BJ (cell line): ENCODE measurements around the gene SPOP. TPM values are rescaled to one million over a fixed set of nuclear protein-coding genes. Genes with fewer than 3 reads are reported as not detected.
A peak's percentile ranks its signal among the peaks of the same experiment; 100 is the strongest.

Experiments
- CTCF ChIA-PET: fragments of 350-600 bp; formaldehyde crosslinking; extraction: SDS; loops from one replicate; lab custom pipeline; 2021; ENCODE audit warnings: antibody characterized with exemption, inconsistent platforms; lab: Yijun Ruan, JAX
- POLR2A ChIA-PET: fragments of 300-600 bp; sonication (Branson Sonifier 250); formaldehyde crosslinking; extraction: SDS; loops from one replicate; lab custom pipeline; 2021; ENCODE audit warnings: antibody characterized with exemption; lab: Charles Lee
- DNase-seq: peaks from one replicate; pipeline ENCODE4 v3.0.0-alpha.2; 2011; ENCODE audit warnings: low read depth
- H3K27me3 ChIP-seq: 2 replicates; pipeline ENCODE4 v1.6.0; 2011; ENCODE audit warnings: low read length; ENCODE audit not compliant: control insufficient read depth, insufficient read depth
- H3K36me3 ChIP-seq: 2 replicates; pipeline ENCODE4 v1.5.1; 2011; ENCODE audit warnings: low read length; ENCODE audit not compliant: control insufficient read depth, insufficient read depth
- H3K4me3 ChIP-seq: 2 replicates; pipeline ENCODE4 v1.5.1; 2011; ENCODE audit warnings: low read depth, mild to moderate bottlenecking, control low read depth, low read length
- polyA plus RNA-seq: library from polyadenylated mRNA; depleted of rRNA; stranded (reverse); fragments of >200 nt; gene quantifications from 2 replicates; pipeline ENCODE4 v1.2.3, GENCODE V29; 2011
- TF ChIP-seq, protein P1 (sequence below): IDR thresholded peaks from 2 replicates; pipeline ENCODE4 v1.5.1; 2011; ENCODE audit warnings: low read depth, mild to moderate bottlenecking, control low read depth, inconsistent platforms, low read length, moderate library complexity; ENCODE audit not compliant: insufficient read depth

SPOP gene
- polyA plus RNA-seq, 1 experiment, result 136 TPM

DNA sequence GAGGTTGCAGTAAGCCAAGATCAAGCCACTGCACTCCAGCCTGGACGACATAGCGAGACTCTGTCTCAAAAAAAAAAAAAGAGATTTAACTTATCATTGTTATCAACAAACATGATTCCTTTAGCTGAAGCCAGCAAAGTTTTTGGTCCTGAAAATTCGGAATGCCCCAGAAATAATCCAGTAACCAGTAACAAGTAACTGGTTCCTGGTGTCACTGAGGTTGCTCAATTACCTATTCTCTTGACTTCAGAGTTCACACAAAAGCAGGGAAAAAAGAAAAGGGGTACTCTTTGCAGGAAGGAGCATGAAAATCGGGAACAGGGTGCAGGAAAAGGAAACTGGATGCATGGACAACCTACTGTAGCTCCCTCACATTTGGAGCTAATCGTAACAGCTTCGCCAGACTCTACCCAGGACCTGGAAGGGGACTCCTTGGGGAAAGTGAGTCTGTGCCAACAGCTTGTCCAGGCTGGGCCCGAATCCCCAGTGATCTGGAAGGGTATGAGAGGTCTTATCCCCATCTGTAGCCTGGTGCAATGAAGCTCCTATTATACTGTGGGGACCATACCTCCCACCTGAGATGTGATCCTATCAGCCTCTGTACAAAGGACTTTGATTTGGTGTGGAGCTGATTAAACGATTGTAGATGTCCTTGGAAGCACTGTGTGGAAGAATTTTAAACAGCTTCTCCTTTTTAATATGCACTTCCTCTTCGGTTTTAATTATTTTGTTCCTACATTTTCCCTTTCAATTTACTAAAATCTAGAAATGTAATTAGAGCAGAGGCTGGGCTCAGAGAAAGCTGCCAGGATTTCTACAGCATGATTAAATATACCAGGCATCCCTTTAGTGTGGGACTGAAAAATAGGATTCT lies 3.4 kb upstream of the SPOP start:
- H3K4me3 ChIP-seq, result no peak overlapping the region
- no peak for DNase-seq
- TF ChIP-seq, protein P1, sequence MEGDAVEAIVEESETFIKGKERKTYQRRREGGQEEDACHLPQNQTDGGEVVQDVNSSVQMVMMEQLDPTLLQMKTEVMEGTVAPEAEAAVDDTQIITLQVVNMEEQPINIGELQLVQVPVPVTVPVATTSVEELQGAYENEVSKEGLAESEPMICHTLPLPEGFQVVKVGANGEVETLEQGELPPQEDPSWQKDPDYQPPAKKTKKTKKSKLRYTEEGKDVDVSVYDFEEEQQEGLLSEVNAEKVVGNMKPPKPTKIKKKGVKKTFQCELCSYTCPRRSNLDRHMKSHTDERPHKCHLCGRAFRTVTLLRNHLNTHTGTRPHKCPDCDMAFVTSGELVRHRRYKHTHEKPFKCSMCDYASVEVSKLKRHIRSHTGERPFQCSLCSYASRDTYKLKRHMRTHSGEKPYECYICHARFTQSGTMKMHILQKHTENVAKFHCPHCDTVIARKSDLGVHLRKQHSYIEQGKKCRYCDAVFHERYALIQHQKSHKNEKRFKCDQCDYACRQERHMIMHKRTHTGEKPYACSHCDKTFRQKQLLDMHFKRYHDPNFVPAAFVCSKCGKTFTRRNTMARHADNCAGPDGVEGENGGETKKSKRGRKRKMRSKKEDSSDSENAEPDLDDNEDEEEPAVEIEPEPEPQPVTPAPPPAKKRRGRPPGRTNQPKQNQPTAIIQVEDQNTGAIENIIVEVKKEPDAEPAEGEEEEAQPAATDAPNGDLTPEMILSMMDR, result no peak
- ChIA-PET CTCF (interaction anchor here (1.1 to 2.0 kb wide), 6 partner anchors 10 to 125 kb away, joined by 3 to 9 read pairs (median 4); partner anchors contain the start of gene NXPH3), POLR2A (no interaction called here)
- no peaks in the 10 kb centered on the region for H3K36me3 ChIP-seq
- H3K27me3 ChIP-seq, result 0 out of 2 replicates have a peak, but pooled peaks cover 2% of the 10 kb centered on the region

DNA sequence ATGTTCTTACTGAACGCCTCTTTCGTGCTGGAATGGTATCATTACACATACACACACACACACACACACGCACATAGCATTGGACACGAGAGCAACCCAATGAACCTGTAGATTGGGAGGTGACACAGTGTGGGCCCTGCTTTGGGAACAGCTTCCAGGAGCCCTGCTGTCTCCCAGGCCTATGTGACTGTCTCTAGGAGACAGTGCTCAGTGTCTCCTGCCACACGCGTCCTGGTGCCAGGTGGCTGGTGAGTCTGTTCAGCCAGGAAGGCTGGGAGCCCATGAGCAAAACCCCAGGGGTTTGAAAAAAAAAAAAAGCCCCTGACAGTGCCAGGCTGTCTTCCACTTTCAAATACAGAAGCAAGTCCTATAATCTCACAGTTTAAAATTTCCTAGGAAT lies 2.4 kb upstream of the SPOP start:
- ChIA-PET POLR2A (no interaction called here), CTCF (interaction anchor here (1.2 kb wide), 1 partner anchor 104 kb away, joined by 3 read pairs; the partner anchor contains the start of gene NXPH3)
- DNase-seq, result no peak
- H3K4me3 ChIP-seq, result no peak overlapping the region
- TF ChIP-seq, protein P1, result no peak
- H3K27me3 ChIP-seq, result 0 out of 2 replicates have a peak, but pooled peaks cover 2% of the 10 kb centered on the region
- H3K36me3 ChIP-seq, result no peaks in the 10 kb centered on the region

DNA sequence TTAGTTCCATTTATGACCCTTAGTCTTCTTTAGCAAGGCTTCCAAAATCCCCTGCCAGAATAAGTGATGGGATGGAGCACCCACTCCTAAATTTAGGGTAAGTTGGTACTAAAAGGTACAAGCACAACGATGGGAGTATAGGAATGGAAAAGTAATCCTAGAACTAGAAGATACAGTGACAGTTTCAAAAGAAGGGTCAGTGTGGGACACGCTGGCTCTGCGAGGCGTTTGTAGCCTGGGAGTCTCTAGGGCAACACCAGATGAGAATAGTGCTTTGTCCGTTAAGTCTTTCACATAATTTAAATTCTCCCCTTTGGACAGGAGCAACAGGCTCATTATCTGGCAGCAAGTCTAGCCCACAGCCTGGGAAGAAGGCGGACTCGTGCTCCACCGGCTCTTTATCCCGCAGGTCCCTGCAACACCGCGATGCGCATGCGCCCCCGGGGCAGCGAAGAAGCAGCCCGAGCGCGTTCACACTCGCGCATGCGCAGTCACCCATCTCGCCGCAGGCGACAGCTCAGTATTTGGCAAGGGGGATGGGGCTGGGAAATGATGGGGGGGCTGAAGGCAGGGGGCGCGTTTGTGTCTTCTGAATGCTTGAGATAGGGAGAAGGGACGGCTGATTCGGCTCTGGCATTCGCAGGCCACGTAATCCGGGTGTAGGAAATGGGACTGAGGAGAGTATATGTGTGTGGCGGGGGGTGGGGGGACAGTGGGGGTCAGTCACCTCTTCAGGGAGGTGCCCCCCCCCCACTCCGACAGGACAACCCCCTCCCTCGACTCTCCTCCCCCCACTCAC lies 564 bp downstream of the SPOP start:
- POLR2A ChIA-PET, result no interaction called here

DNA sequence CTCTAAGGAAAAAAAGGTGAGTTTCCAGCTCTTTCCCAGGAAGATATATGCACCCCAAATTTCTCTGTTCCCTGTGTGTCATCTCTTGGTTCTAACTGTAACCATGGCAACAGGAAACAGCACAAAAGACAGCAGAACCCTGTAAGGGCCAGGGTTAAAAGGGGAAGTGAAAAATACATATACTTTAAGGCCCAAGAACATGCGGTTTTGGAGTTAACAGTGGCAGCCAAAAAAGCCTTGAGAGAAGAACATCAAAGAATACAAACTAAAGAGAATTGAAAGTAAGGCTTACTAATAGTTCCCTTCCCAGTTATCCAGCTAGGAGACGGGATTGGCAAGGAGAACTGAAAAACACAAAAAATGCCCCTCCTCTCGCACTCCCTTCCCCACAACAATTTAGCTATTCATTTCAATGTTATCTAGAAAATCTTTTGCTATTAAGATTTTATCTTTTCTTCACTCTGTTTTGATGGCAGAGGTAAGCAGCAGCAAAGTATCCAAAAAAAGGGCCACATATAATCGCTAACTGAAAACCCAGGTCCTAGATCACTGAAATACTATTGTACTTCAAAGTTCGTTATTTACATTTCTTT lies 1.5 kb downstream of the SPOP start:
- H3K36me3 ChIP-seq, result no peaks in the 10 kb centered on the region
- H3K4me3 ChIP-seq, result peak overlapping the region; percentile 95
- H3K27me3 ChIP-seq, result no peaks in the 10 kb centered on the region
- POLR2A ChIA-PET, result no interaction called here
- CTCF ChIA-PET, result interaction anchor here (0.6 to 3.8 kb wide), 4 partner anchors 10 to 176 kb away, joined by 3 to 15 read pairs (median 3); partner anchors contain the start of gene NXPH3
- TF ChIP-seq, protein P1, result no peak
- DNase-seq, result no peak

More for the DNA sequence above, 564 bp downstream of the SPOP start:
- TF ChIP-seq, protein P1, result 0 out of 2 replicates have a peak, but pooled peaks have one; percentile 18
- Histone ChIP-seq H3K4me3 (peak overlapping the region; percentile 95), H3K27me3 (0 out of 2 replicates have a peak, but pooled peaks cover under 1% of the 10 kb centered on the region), H3K36me3 (no peaks in the 10 kb centered on the region)
- DNase-seq, result peak; percentile 54
- CTCF ChIA-PET, result interaction anchor here (0.6 to 3.8 kb wide), 5 partner anchors 91 to 175 kb away, joined by 3 to 15 read pairs (median 4); partner anchors contain the start of gene NXPH3
